GM10266 (cell line): ENCODE data around the gene OR6K3.

Experiments used
- DNase-seq: peaks from one replicate; pipeline ENCODE4 v3.0.0; 2012; ENCODE audit errors: extremely low spot score
- TF ChIP-seq, protein P1 (sequence below): IDR thresholded peaks from 2 replicates; pipeline ENCODE4 v1.5.1; 2012; ENCODE audit warnings: mild to moderate bottlenecking, low read depth; ENCODE audit not compliant: control insufficient read depth, insufficient read depth; ENCODE audit errors: missing control alignments

The OR6K3 gene, protein sequence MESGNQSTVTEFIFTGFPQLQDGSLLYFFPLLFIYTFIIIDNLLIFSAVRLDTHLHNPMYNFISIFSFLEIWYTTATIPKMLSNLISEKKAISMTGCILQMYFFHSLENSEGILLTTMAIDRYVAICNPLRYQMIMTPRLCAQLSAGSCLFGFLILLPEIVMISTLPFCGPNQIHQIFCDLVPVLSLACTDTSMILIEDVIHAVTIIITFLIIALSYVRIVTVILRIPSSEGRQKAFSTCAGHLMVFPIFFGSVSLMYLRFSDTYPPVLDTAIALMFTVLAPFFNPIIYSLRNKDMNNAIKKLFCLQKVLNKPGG

DNA sequence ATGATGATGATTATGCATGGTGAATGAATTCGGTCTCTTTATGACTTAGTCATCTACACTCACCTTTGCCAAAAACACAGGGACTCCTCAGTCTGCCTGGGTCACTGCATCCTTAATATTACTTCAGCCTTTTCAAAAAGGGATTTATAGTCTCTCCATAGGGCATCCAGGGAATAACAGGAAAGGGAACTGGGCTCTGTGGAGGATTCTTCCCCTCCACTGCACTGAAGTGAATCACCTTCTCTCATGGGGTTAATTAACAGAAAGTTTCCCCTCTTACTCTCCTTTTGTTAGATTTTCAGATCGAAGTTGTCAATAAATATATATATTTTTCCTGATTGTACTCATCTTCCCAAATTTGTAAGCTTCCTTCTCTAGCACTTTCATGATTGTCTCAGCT, at the start of gene OR6K3:
Gene OR6K3, minus strand, starts transcription at position 101 of the 400 bp plus-strand sequence. CDS start 2,605 bp downstream, outside the sequence.
- no peak for DNase-seq
- TF ChIP-seq, protein P1, sequence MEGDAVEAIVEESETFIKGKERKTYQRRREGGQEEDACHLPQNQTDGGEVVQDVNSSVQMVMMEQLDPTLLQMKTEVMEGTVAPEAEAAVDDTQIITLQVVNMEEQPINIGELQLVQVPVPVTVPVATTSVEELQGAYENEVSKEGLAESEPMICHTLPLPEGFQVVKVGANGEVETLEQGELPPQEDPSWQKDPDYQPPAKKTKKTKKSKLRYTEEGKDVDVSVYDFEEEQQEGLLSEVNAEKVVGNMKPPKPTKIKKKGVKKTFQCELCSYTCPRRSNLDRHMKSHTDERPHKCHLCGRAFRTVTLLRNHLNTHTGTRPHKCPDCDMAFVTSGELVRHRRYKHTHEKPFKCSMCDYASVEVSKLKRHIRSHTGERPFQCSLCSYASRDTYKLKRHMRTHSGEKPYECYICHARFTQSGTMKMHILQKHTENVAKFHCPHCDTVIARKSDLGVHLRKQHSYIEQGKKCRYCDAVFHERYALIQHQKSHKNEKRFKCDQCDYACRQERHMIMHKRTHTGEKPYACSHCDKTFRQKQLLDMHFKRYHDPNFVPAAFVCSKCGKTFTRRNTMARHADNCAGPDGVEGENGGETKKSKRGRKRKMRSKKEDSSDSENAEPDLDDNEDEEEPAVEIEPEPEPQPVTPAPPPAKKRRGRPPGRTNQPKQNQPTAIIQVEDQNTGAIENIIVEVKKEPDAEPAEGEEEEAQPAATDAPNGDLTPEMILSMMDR, result no peak

DNA sequence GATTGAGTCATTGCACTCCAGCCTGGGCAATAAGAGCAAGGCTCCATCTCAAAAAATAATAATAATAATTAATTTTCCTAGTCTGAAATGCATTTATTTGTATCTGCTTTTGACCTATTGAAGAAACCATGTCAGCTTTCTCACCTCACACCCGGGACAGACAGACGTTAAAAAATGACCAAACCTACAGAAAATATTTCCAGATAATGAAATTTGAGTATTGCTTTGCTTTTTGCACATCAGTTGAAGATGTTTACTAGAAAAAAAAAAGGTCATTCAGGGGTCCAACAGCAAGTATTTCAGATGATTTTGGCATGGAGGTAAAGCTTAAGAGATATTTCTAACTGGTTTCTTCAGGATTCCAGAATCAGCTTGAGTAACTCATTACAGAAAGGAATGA, 33.9 kb upstream of the OR6K3 start, which contains the start of gene OR6K6:
Gene OR6K6, plus strand, starts transcription at position 301 of the 400 bp plus-strand sequence. CDS start 168 bp downstream, outside the sequence.
- no peak for DNase-seq
- TF ChIP-seq, protein P1, result no peak

DNA sequence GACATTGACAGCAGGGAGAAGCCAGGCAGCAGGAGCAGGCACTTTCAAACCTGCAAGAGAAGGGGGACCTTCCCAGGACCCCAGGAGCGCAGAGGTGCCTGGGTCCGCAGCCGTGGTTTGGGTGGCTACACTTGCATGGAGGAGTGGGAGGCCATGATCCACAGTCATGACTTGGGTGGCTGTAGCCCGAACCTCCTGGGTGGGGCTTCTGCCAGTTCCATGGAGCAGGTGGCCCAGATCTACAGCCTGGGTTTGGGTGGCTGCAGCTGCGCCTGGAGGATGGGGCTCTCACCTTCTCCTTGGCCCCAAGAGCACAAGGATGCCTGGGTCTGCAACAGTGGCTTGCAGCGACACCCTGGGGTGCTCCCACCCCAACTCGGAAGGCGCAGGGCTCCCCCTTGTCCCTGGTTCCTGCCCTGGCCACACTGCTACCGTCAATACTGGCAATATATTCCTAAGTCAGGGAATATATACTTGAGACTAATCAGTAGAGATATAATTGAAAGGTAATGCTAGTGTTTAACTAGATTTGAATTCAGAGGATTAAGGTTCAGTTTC, 31.7 kb upstream of the OR6K3 start:
- TF ChIP-seq, protein P1, result no peak
- DNase-seq, result no peak

DNA sequence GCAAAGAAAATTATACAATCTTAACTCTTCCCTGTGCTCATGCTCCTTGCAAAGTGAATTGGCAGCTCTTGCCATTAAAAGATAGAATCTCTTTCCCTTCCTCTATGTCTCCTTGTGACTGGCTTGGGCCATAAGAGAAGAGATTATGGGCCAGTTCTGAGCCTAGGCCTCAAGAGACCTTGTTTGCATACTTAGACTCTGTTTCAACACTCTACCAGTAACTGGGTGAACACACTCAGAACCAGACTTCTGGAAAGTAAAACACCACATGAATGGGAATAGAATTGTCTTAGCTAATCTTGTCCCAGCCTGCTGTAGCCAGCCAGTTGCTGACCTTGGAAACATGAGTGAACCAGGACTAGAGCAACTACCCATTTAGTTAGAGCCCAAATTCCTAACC, 15.3 kb upstream of the OR6K3 start:
- TF ChIP-seq, protein P1, result no peak
- DNase-seq, result no peak

DNA sequence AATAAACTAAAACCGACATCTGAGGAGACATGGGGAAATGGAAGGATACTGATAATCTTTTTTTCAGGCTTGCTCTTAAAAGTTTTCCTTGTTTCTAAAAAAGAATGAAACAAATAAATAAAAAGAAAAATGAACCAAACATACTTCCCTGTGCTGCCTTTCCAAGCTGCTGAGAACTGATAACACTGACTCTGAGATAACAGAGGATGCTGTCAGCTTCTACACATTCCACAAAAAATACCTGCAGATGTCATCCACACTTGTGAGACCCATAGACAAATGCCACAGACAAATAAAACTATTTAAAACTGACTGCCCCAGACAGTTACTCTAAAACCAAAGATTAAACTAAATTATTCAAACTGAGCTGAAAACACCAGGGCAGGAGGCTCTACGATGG, 12.0 kb upstream of the OR6K3 start:
- TF ChIP-seq, protein P1, result no peak
- DNase-seq, result no peak

DNA sequence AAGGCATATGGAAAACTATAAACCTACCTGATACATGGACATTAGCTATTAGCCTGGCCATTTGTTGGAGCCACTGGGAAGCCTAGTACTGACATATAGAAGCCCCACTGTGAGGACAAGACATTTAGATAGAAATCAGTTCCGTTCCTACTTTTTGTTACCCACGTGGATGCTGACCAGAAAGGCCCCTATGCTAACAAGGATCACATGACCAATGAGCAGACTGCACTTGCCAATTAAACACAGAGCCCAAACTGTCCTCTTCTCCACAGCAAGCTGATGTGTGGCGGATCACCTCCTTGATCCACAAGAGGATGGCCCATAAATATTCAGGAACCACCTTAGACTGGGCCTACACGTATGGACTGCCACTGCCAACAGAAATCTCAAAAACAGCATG, 11.2 kb upstream of the OR6K3 start:
- DNase-seq, result no peak
- TF ChIP-seq, protein P1, result no peak

DNA sequence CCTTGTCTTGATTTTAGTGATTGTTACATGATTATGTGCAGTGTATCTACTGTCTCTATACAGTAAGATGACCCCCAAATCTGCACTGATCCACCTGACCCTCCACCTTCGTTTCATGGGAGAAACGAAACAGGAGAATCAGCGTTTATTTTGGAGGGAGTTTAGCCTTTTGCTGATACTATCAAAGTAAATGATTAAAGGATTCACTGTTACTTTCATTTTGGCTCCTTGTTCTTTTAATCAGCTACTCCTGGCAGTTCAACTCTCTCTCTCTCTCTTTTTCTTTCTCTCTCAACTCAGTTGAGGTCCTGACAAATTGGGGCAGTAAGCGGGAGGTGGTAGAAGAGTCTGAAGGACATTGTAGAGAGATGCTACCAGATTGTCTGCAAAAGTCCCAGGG, 9.9 kb upstream of the OR6K3 start:
- DNase-seq, result no peak
- TF ChIP-seq, protein P1, result no peak
